Peyer's patch (tissue), 4 donors: ENCODE measurements around the gene ZNF189. TPM values are rescaled to one million over a fixed set of nuclear protein-coding genes. Genes with fewer than 3 reads are reported as not detected.

Source experiments
- DNase-seq, 3 donors: peaks; one replicate each; pipeline ENCODE4 v3.0.0-alpha.2; 2017 to 2019
- H3K27ac ChIP-seq, 4 donors: fragments of 200-600 bp; sonication (generic); one replicate each; pipeline ENCODE4 v1.5.1; 2016 to 2019
- H3K27me3 ChIP-seq, 2 donors: fragments of 200-600 bp; sonication (generic); one replicate each; pipeline ENCODE4 v1.5.1; 2019
- H3K36me3 ChIP-seq, 3 donors: fragments of 200-600 bp; sonication (generic); one replicate each; pipeline ENCODE4 v1.5.1; 2016 to 2019
- H3K4me1 ChIP-seq, 4 donors: fragments of 200-600 bp; sonication (generic); one replicate each; pipeline ENCODE4 v1.5.1; 2016 to 2019
- H3K4me3 ChIP-seq, 4 donors: fragments of 200-600 bp; sonication (generic); 1 replicate in 3 of 4; 2 replicates in 1 of 4; pipeline ENCODE4 v1.5.1; 2016 to 2019; ENCODE audit warnings: mild to moderate bottlenecking in 1 of 4
- H3K9me3 ChIP-seq, 4 donors: fragments of 200-600 bp; sonication (generic); one replicate each; pipeline ENCODE4 v1.5.1; 2016 to 2019; ENCODE audit warnings: mild to moderate bottlenecking in 1 of 4
- POLR2A ChIP-seq, 2 donors: fragments of 450-650 bp; IDR thresholded peaks; one replicate each; pipeline ENCODE4 v1.5.1; 2017; ENCODE audit warnings: antibody characterized with exemption in 2 of 2, mild to moderate bottlenecking in 2 of 2, moderate library complexity in 2 of 2
- total RNA-seq, 4 donors: library from RNA; depleted of rRNA; stranded (reverse); fragments of >200 nt; gene quantifications; one replicate each; pipeline ENCODE4 v1.1.0, GENCODE V29; 2016
- TF ChIP-seq, protein P1 (sequence below), 6 experiments: fragments of 450-650 bp in 4 of 6; fragments of 200-600 bp in 2 of 6; sonication (generic) in 1 of 6; IDR thresholded peaks; one replicate each; pipeline ENCODE4 v1.5.1; 2017 to 2019; ENCODE audit warnings: antibody characterized with exemption in 6 of 6, mild to moderate bottlenecking in 3 of 6, moderate library complexity in 1 of 6

ZNF189 gene
- total RNA-seq, 4 donors from 2014 or later: 22.8 to 33.0 (median 25.7) TPM

DNA sequence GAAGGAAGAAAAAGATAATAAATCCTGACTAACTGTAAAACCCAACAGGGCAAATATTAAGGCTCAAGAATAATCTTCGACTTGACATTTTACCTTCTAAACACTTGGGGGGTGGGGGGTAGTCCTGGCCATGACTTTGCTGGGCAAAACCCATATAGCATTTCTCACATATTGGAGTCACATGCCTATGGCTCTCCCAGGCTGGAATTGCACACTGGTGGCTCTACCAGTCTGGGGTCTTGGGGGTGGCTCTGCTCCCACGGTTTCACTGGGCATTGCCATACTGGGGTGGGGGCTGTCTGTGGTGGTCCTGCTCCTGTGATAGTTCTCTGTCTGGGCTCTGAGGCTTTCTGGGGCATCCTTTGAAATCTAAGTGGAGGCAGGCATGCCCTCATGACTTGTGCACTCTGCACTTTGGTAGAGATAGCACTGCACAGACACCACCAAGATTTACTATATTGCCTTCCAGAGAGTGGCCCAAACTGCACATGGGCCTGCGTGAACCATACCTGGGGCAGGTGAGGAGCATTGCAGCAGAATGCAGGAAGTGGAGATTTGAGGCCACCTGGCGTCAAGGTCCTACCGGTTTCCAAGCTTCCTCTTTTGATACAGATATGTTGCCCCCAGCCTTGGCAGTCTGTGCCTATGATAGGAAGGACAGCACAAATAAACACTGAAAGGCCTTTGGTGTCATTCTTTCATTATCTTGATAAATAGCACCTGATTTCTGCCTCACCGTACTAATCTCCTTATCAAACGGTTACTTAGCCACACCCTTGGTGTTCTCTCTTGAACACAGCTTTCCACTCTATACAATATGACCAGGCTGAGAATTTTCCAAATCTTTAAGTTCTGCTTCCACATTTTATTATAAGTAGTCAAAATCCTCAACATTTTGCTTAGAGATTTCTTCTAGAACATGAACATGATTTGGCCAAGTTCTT is 43.6 kb upstream of the ZNF189 start:
- H3K9me3 ChIP-seq: no peaks in the 10 kb centered on the region
- no peak for TF ChIP-seq POLR2A (IDR thresholded peaks at IDR 0.05)
- H3K36me3 ChIP-seq: no peaks in the 10 kb centered on the region
- H3K4me1 ChIP-seq: peaks cover 0 to 27% (median 1%) of the 10 kb centered on the region in 4 donors
- H3K27me3 ChIP-seq: no peaks in the 10 kb centered on the region
- no peak overlapping the region for H3K4me3 ChIP-seq
- peak in 2 of 3 donors; percentile 57 to 58 for DNase-seq
- peak overlapping the region in 3 of 4 donors; percentile 55 to 84 (median 78) for H3K27ac ChIP-seq

DNA sequence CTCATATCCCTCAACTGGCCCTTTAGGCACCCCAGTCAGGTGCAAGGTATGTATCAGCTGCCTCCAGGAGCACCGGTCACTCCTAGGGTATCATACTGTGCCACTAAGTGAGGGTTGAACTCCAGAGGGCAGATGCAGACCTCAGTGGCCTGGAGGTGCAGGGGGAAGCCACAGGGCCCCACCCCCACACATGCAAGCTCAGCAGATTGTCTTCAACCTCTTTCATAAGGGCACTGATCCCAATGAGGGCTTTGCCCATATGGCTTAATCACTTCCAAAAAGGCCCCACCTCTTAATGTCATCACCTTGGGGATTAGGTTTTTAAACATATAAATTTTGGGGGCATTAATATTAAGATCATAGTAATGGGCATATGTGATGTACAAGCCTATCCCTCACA is 42.0 kb upstream of the ZNF189 start:
- Histone ChIP-seq H3K27ac (no peak overlapping the region), H3K36me3 (no peaks in the 10 kb centered on the region), H3K4me1 (peaks cover 0 to 27% (median 1%) of the 10 kb centered on the region in 4 donors), H3K4me3 (no peak overlapping the region), H3K9me3 (no peaks in the 10 kb centered on the region), H3K27me3 (no peaks in the 10 kb centered on the region)
- no peak for TF ChIP-seq POLR2A (IDR thresholded peaks at IDR 0.05)
- TF ChIP-seq, protein P1, sequence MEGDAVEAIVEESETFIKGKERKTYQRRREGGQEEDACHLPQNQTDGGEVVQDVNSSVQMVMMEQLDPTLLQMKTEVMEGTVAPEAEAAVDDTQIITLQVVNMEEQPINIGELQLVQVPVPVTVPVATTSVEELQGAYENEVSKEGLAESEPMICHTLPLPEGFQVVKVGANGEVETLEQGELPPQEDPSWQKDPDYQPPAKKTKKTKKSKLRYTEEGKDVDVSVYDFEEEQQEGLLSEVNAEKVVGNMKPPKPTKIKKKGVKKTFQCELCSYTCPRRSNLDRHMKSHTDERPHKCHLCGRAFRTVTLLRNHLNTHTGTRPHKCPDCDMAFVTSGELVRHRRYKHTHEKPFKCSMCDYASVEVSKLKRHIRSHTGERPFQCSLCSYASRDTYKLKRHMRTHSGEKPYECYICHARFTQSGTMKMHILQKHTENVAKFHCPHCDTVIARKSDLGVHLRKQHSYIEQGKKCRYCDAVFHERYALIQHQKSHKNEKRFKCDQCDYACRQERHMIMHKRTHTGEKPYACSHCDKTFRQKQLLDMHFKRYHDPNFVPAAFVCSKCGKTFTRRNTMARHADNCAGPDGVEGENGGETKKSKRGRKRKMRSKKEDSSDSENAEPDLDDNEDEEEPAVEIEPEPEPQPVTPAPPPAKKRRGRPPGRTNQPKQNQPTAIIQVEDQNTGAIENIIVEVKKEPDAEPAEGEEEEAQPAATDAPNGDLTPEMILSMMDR (IDR thresholded peaks at IDR 0.05): no peak
- DNase-seq: no peak

DNA sequence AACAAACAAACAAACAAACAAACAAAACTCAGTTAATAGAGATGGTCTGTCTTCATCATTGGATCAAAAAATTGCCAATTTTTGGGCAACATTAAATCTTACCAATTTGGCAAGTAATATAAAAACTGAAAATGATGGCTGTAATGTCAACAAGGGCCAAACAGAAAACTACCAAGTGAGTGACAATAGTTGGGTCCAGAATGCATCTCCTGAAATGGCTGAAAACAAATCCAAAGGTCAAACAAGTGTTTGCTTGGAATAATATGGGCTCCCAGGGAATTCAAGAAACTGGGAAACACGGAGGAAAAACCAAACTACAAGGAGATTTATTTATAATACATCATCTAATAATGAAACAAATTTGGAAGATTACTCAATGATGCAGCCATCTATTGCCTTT is 39.0 kb upstream of the ZNF189 start:
- DNase-seq: no peak
- TF ChIP-seq, protein P1 (IDR thresholded peaks at IDR 0.05): no peak
- no peak for TF ChIP-seq POLR2A (IDR thresholded peaks at IDR 0.05)

DNA sequence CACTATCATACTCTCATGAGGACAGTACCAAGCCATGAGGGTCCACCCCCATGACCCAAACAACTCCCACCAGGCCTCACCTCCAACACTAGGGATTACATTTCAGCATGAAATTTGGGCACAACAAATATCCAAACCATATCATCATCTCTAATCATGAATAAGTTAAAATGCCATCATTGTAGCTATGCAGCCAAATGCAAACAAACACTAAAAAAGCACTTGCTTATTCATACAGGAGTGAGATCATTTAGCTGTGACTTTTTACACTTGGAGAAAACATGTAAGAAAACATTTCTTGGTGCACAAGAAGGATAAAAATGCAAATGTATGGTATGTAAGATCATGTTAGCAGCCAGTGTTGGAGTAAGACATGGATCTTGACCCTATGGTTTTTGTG is 38.0 kb upstream of the ZNF189 start:
- TF ChIP-seq POLR2A (IDR thresholded peaks at IDR 0.05): no peak
- TF ChIP-seq, protein P1 (IDR thresholded peaks at IDR 0.05): no peak
- H3K4me1 ChIP-seq: peaks cover 0 to 4% (median 0%) of the 10 kb centered on the region in 4 donors
- no peaks in the 10 kb centered on the region for H3K36me3 ChIP-seq
- H3K4me3 ChIP-seq: no peak overlapping the region
- H3K27me3 ChIP-seq: no peaks in the 10 kb centered on the region
- DNase-seq: no peak
- H3K27ac ChIP-seq: no peak overlapping the region
- H3K9me3 ChIP-seq: no peaks in the 10 kb centered on the region

More for the DNA sequence above, 39.0 kb upstream of the ZNF189 start:
- Histone ChIP-seq H3K36me3 (no peaks in the 10 kb centered on the region), H3K4me1 (peaks cover 0 to 10% (median 0%) of the 10 kb centered on the region in 4 donors), H3K9me3 (no peaks in the 10 kb centered on the region), H3K27me3 (no peaks in the 10 kb centered on the region), H3K27ac (no peak overlapping the region), H3K4me3 (no peak overlapping the region)

DNA sequence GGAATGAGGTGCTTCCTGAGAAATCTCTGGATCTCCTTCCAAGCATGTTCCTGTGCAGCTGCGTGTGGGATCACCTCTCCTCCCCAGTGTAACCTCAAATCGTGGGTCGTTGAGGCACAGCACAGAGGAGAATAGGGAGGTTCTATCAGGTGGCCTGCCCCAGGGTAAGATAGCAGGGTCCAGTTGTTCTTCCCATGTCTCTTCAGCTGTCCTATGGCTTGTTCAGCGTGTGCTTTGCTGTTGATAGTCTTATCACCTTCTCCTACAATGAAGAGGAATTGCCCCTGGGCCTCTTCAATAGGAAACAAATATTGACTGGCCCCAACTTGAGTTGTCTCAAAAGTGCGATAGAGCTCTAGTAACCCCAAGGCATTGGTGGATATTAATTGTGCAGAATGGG is 36.2 kb upstream of the ZNF189 start:
- TF ChIP-seq, protein P1 (IDR thresholded peaks at IDR 0.05): no peak
- no peak for TF ChIP-seq POLR2A (IDR thresholded peaks at IDR 0.05)

DNA sequence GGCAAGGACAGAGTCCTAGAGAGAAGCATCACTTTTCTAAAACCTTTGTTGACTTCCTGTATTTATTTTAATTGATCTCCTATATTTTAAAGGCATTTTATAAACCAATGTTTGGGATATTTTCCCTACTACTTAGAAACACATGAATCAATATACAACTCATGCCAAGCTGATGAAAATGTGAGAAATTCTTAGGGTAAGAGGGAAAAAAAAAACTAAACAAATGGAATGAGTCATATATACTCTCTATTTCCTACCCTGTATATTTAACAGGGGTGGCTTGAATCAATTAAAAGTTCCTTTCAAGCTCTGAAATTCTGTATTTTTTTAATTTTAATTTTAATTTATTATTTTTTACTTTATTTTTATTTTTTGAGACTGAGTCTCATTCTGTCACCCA is 33.5 kb upstream of the ZNF189 start:
- no peak for TF ChIP-seq POLR2A (IDR thresholded peaks at IDR 0.05)
- TF ChIP-seq, protein P1 (IDR thresholded peaks at IDR 0.05): no peak
- DNase-seq: no peak
- H3K27ac ChIP-seq: no peak overlapping the region

More for the DNA sequence above, 36.2 kb upstream of the ZNF189 start:
- H3K27me3 ChIP-seq: no peaks in the 10 kb centered on the region
- no peak overlapping the region for H3K4me3 ChIP-seq
- no peak for DNase-seq
- no peaks in the 10 kb centered on the region for H3K9me3 ChIP-seq
- no peak overlapping the region for H3K27ac ChIP-seq
- H3K36me3 ChIP-seq: no peaks in the 10 kb centered on the region
- H3K4me1 ChIP-seq: no peaks in the 10 kb centered on the region

More for the DNA sequence above, 33.5 kb upstream of the ZNF189 start:
- Histone ChIP-seq H3K36me3 (no peaks in the 10 kb centered on the region), H3K9me3 (no peaks in the 10 kb centered on the region), H3K4me3 (no peak overlapping the region), H3K4me1 (no peaks in the 10 kb centered on the region), H3K27me3 (no peaks in the 10 kb centered on the region)
